Measurements from ENCODE around the gene FCHSD2. TPM values are rescaled to one million over a fixed set of nuclear protein-coding genes. Genes with fewer than 3 reads are reported as not detected.

The FCHSD2 gene
- total and polyA plus RNA-seq, 2 donors (not counting 1 experiment from before 2014, with no cell fraction given) = 113 to 189 TPM

DNA sequence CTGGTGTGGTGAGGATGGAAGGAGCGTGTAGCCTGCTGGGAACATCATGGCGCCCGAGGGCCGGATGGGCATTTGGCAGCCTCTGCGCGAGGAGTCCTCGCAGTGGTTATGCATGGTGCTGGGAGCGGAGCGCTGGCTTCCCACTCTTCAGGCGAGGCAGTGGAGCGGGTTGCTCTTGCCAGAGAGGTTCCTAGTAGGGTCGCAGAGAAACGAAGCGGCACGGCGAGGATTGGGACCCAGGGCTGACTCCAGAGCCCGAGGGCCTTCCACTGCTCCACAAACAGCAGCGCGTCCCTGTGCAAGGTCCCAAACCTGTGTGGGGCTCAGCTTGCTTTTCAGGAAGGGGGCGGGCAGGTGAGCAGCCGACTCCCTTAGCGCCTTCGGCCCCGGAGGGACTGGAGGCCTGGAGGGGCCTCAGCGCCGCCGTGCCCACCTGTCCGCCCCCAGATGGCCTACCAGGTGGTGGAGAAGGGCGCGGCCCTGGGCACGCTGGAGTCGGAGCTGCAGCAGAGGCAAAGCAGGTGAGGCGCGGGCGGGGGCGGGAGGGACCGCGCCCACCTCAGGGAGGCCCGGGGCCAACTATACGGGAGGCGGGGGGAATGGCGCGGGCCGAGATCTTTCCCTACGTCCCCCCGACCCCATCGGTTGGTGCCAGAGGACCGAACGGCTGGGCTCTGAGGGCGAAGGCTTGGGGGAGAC, 320.7 kb downstream of the FCHSD2 start:
- POLR2A ChIA-PET = interaction anchor here (1.0 to 2.0 kb wide), 2 partner anchors 8 to 99 kb away, joined by 4 to 6 read pairs; no protein-coding TSS in a partner anchor
- no peaks in the 10 kb centered on the region for H3K27me3 ChIP-seq (replicated peaks in 1 of 4; ENCODE audit: control extremely low read depth in 1 of 4, control insufficient read depth in 3 of 4, insufficient read depth in 4 of 4, low read length in 3 of 4)
- H4K20me1 ChIP-seq (ENCODE audit: control insufficient read depth, insufficient read depth, low read length, poor library complexity, severe bottlenecking) = peaks cover 49% of the 10 kb centered on the region
- ATAC-seq (ENCODE audit: low read depth) (no peak), DNase-seq (no peak)
- TF ChIP-seq, protein P1, sequence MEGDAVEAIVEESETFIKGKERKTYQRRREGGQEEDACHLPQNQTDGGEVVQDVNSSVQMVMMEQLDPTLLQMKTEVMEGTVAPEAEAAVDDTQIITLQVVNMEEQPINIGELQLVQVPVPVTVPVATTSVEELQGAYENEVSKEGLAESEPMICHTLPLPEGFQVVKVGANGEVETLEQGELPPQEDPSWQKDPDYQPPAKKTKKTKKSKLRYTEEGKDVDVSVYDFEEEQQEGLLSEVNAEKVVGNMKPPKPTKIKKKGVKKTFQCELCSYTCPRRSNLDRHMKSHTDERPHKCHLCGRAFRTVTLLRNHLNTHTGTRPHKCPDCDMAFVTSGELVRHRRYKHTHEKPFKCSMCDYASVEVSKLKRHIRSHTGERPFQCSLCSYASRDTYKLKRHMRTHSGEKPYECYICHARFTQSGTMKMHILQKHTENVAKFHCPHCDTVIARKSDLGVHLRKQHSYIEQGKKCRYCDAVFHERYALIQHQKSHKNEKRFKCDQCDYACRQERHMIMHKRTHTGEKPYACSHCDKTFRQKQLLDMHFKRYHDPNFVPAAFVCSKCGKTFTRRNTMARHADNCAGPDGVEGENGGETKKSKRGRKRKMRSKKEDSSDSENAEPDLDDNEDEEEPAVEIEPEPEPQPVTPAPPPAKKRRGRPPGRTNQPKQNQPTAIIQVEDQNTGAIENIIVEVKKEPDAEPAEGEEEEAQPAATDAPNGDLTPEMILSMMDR (IDR thresholded peaks at IDR 0.05) = no peak
- TF ChIP-seq EZH2 (IDR thresholded peaks at IDR 0.05; ENCODE audit: borderline replicate concordance, insufficient read depth, low read depth, low read length, poor library complexity, severe bottlenecking) = no peak
- Mint-ChIP-seq H3K4me3 (peak overlapping the region; percentile 69), H3K27me3 (no peaks in the 10 kb centered on the region), H3K27ac (no peak overlapping the region), H3K9me3 (ENCODE audit: insufficient read depth) (no peaks in the 10 kb centered on the region), H3K4me1 (peaks cover 52% of the 10 kb centered on the region)
- intact Hi-C loops (cut with micrococcal nuclease) = loop anchor here (5.0 kb wide), 1 partner anchor 331 kb away; no protein-coding TSS in a partner anchor
- H3K27ac ChIP-seq (ENCODE audit: low read length in 2 of 2) = no peak overlapping the region
- peak overlapping the region; percentile 71 for H3K4me2 ChIP-seq (replicated peaks; ENCODE audit: low read depth, low read length, poor library complexity, severe bottlenecking)
- peaks cover 0 to 4% (median 0%) of the 10 kb centered on the region in 3 donors for H3K9me3 ChIP-seq (ENCODE audit: control extremely low read depth in 1 of 3, control insufficient read depth in 2 of 3, insufficient read depth in 1 of 3, low read length in 2 of 3)
- H2AFZ ChIP-seq (ENCODE audit: insufficient read depth, low read depth, low read length, poor library complexity, severe bottlenecking) = no peak overlapping the region
- H3K36me3 ChIP-seq (replicated peaks in 1 of 2; ENCODE audit: control extremely low read depth in 1 of 2, control insufficient read depth in 1 of 2, extremely low read depth in 1 of 2, insufficient read depth in 2 of 2, low read length in 1 of 2) = peaks cover 0 to 78% of the 10 kb centered on the region in 2 experiments
- CTCF ChIA-PET = interaction anchor here (0.9 to 3.1 kb wide), 2 partner anchors 11 to 96 kb away, joined by 5 to 18 read pairs; no protein-coding TSS in a partner anchor
- H3K4me1 ChIP-seq (ENCODE audit: control insufficient read depth in 2 of 2, insufficient read depth in 2 of 2, low read length in 2 of 2) = peaks cover 19 to 39% of the 10 kb centered on the region in 2 donors
- H3K4me3 ChIP-seq (ENCODE audit: control extremely low read depth in 1 of 5, extremely low read depth in 1 of 5, insufficient read depth in 1 of 5, low read depth in 2 of 5, low read length in 4 of 5) = peak overlapping the region in 3 of 5 experiments; percentile 29 to 44 (median 43)
- 96% methylated on average over 37 of the region's 50 CpGs for WGBS (ENCODE audit: insufficient coverage)
- peaks cover 18% of the 10 kb centered on the region for H3K79me2 ChIP-seq (ENCODE audit: control insufficient read depth, insufficient read depth, low read length)
- H3K9ac ChIP-seq (ENCODE audit: low read length) = peak overlapping the region; percentile 44

Measured in B cell (primary cell).